ENCODE data around the gene RRAD. TPM values are rescaled to one million over a fixed set of nuclear protein-coding genes. Genes with fewer than 3 reads are reported as not detected.

The RRAD gene
- total RNA-seq, 1 donor from 2014 or later = 54.2 TPM

DNA sequence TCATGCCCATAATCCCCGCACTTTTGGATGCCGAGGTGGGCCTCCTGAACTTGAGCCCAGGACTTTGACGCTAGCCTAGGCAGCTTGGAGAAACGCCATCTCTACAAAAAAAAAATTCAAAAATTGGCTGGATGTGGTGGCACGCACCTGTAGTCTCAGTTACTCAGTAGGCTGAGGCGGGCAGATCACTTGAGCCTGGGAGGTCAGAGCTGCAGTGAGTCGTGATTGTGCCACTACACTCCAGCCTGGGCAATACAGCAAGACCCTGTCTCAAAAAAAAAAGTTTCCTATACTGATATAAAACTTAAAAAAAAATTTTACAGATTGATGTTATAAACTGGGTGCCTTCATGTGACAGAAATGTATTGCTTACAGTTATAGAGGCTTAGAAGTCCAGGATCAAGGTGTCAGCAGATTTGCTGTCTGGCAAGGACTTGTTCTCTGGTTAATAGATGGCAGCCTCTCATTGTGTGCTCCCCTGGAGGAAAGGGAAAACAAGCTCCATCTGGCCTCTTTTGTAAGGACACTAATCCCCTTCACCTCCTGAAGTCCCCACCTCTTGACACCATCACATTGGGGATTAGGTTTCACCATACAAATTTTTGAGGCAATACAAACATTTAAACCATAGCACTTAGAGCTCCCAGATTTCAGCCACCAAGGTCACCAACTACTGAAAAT, 27.2 kb upstream of the RRAD start:
- H3K27me3 ChIP-seq = no peaks in the 10 kb centered on the region
- H3K36me3 ChIP-seq = no peaks in the 10 kb centered on the region
- TF ChIP-seq, protein P1, sequence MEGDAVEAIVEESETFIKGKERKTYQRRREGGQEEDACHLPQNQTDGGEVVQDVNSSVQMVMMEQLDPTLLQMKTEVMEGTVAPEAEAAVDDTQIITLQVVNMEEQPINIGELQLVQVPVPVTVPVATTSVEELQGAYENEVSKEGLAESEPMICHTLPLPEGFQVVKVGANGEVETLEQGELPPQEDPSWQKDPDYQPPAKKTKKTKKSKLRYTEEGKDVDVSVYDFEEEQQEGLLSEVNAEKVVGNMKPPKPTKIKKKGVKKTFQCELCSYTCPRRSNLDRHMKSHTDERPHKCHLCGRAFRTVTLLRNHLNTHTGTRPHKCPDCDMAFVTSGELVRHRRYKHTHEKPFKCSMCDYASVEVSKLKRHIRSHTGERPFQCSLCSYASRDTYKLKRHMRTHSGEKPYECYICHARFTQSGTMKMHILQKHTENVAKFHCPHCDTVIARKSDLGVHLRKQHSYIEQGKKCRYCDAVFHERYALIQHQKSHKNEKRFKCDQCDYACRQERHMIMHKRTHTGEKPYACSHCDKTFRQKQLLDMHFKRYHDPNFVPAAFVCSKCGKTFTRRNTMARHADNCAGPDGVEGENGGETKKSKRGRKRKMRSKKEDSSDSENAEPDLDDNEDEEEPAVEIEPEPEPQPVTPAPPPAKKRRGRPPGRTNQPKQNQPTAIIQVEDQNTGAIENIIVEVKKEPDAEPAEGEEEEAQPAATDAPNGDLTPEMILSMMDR (IDR thresholded peaks at IDR 0.05) = no peak
- no peak for DNase-seq (ENCODE audit: low spot score in 2 of 2)
- H3K4me3 ChIP-seq = no peak overlapping the region
- H3K9me3 ChIP-seq = no peaks in the 10 kb centered on the region
- intact Hi-C loops (cut with DNase I) = no loop called here
- peaks cover 0 to 10% of the 10 kb centered on the region in 2 donors for H3K4me1 ChIP-seq
- H3K27ac ChIP-seq = no peak overlapping the region

DNA sequence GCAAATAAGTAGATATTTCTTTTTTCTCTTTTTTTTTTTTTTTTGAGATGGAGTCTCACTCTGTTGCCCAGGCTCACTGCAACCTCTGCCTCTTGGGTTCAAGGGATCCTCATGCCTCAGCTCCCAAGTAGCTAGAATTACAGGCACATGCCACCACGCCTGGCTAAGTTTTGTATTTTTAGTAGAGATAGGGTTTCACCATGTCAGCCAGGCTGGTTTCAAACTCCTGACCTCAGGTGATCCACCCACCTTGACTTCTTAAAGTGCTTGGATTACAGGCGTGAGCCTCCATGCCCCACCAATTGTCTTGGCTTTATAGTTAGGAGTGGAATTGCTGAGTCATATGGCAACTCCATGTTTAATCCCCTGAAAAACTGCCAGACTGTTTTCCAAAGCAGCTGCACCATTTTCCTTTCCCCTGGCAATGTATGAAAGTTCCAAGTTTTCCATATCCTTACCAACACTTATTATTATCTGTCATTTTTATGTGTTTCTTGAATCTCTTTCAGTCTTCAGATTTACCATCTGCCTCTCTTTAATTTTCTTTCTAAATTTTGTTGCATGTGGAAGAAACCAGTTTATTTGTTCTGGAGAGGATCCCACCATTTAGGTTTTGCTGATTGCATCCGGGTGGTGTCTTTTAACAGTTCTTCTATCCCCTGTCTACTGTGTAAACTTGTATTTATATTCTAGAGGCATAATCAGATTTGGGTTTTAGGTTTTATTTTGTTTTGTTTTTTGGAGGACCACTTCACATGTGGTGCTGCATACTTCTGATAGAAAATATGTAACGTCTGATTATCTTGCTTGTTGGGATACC, 25.8 kb upstream of the RRAD start:
- no peaks in the 10 kb centered on the region for H3K36me3 ChIP-seq
- H3K27me3 ChIP-seq = no peaks in the 10 kb centered on the region
- TF ChIP-seq, protein P1 (IDR thresholded peaks at IDR 0.05) = no peak
- H3K27ac ChIP-seq = no peak overlapping the region
- no peak for DNase-seq (ENCODE audit: low spot score in 2 of 2)
- peaks cover 0 to 12% of the 10 kb centered on the region in 2 donors for H3K4me1 ChIP-seq
- no peak overlapping the region for H3K4me3 ChIP-seq
- H3K9me3 ChIP-seq = no peaks in the 10 kb centered on the region
- intact Hi-C loops (cut with DNase I) = no loop called here

DNA sequence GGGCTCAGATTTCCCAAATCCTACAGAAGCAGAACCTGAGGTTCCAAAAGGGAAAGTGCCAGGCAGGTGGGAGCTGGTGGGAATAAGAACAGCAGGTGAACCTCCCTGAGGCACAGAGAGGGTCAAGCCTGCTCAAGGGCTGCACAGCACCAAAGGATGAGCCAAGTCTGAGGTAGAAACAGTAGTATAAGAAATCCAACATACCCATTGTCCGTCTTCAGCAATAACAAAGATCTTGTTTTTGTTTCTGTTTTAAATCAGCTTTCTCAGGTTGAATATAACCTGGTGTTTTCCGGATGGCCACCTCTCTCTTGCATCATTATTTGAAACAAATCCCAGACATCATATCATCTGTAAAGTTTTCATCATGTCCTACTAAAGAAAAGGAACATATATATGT, 25.1 kb upstream of the RRAD start:
- H3K36me3 ChIP-seq = no peaks in the 10 kb centered on the region
- no peak overlapping the region for H3K27ac ChIP-seq
- no peaks in the 10 kb centered on the region for H3K9me3 ChIP-seq
- H3K4me1 ChIP-seq = peaks cover 0 to 12% of the 10 kb centered on the region in 2 donors
- H3K27me3 ChIP-seq = no peaks in the 10 kb centered on the region
- no peak overlapping the region for H3K4me3 ChIP-seq
- DNase-seq (ENCODE audit: low spot score in 2 of 2) = no peak
- intact Hi-C loops (cut with DNase I) = no loop called here
- TF ChIP-seq, protein P1 (IDR thresholded peaks at IDR 0.05) = no peak

DNA sequence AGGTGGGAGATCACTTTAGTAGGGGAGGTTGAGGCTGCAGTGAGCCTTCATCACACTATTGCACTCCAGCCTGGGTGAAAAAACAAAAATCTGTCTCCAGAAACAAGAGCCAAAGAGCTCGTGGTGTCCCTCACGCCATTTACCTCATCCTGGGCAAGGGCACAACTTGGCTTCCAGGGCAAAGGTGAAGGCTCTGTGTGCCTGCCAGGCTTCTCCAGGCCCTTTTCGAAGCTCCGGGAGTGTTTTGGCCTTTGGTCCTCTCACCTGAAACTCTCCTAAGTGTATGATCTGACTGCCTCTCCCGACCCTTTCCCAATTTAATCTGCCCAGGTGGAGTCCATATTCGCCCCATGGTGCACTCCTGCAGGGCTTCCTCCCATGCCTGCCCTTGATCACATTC, 24.1 kb upstream of the RRAD start:
- Histone ChIP-seq H3K36me3 (no peaks in the 10 kb centered on the region), H3K27me3 (no peaks in the 10 kb centered on the region), H3K9me3 (no peaks in the 10 kb centered on the region), H3K27ac (no peak overlapping the region), H3K4me3 (no peak overlapping the region), H3K4me1 (peaks cover 0 to 12% of the 10 kb centered on the region in 2 donors)
- TF ChIP-seq, protein P1 (IDR thresholded peaks at IDR 0.05) = no peak
- intact Hi-C loops (cut with DNase I) = no loop called here
- no peak for DNase-seq (ENCODE audit: low spot score in 2 of 2)

DNA sequence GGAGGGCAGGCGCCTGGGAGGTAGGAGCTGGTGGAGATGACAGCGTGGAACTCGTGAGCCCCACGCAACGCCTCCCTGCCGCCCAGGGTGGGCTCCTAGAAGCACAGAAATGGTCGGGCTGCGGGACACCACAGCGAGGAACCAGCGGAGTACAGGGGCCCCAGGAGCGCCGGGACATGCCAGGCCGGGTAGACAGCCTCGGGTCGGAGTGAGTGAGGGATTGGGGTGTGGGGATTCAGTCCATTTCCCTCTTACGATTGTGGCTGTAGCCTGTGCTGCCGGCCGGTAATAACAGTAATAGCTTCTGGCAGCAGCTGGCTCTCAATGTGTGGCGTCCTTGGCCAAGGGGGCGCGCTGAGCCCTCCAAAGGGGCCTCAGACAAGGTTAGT, 23.5 kb upstream of the RRAD start:
- Histone ChIP-seq H3K4me3 (peak overlapping the region; percentile 56 to 64), H3K27ac (no peak overlapping the region), H3K9me3 (no peaks in the 10 kb centered on the region), H3K4me1 (peaks cover 0 to 12% of the 10 kb centered on the region in 2 donors), H3K27me3 (no peaks in the 10 kb centered on the region), H3K36me3 (peaks cover under 1 to 1% of the 10 kb centered on the region in 2 donors)
- intact Hi-C loops (cut with DNase I) = no loop called here
- TF ChIP-seq, protein P1 (IDR thresholded peaks at IDR 0.05) = no peak
- no peak for DNase-seq (ENCODE audit: low spot score in 2 of 2)

Measured in ascending aorta (tissue), 2 donors.